SK-N-SH treated with all-trans-retinoic acid at 6 μM for 48 hours (cell line): ENCODE measurements around the gene GJA3.

Experiments used
- OSR1 ChIP-seq: fragments of 250-450 bp; sonication (Bioruptor Pico); IDR thresholded peaks from 2 replicates; pipeline ENCODE4 v1.8.0; 2022; ENCODE audit warnings: moderate library complexity, mild to moderate bottlenecking, inconsistent platforms
- SNAI2 ChIP-seq: fragments of 250-450 bp; sonication (Bioruptor Pico); IDR thresholded peaks from 2 replicates; pipeline ENCODE4 v1.5.0; 2020; ENCODE audit warnings: mild to moderate bottlenecking, moderate library complexity
- TOX ChIP-seq: fragments of 250-450 bp; sonication (Bioruptor Pico); IDR thresholded peaks from 2 replicates; pipeline ENCODE4 v1.8.0; 2021; ENCODE audit warnings: mild to moderate bottlenecking, moderate library complexity, borderline replicate concordance
- ZFP30 ChIP-seq: fragments of 450-650 bp; formaldehyde crosslinking; IDR thresholded peaks from 2 replicates; pipeline ENCODE4 v1.5.0; 2022; ENCODE audit warnings: mild to moderate bottlenecking, moderate library complexity
- ZNF565 ChIP-seq: fragments of 450-650 bp; formaldehyde crosslinking; conservative IDR thresholded peaks from 2 replicates; pipeline ENCODE4 v1.5.0; 2020; ENCODE audit warnings: low read depth, mild to moderate bottlenecking, moderate library complexity
- ZNF70 ChIP-seq: fragments of 450-650 bp; formaldehyde crosslinking; IDR thresholded peaks from 2 replicates; pipeline ENCODE4 v1.5.0; 2020; ENCODE audit warnings: mild to moderate bottlenecking, moderate library complexity
- ZNF8 ChIP-seq: fragments of 450-650 bp; formaldehyde crosslinking; IDR thresholded peaks from 2 replicates; pipeline ENCODE4 v1.5.0; 2020; ENCODE audit warnings: mild to moderate bottlenecking, moderate library complexity
- TF ChIP-seq, protein P1 (sequence below): fragments of 250-450 bp; sonication (Bioruptor Pico); IDR thresholded peaks from 2 replicates; pipeline ENCODE4 v1.8.0; 2020; ENCODE audit warnings: mild to moderate bottlenecking, moderate library complexity, borderline replicate concordance
- TF ChIP-seq, protein P2 (sequence below): fragments of 250-450 bp; sonication (Bioruptor Pico); IDR thresholded peaks from 2 replicates; pipeline ENCODE4 v1.8.0; 2021; ENCODE audit warnings: low read depth, mild to moderate bottlenecking, moderate library complexity, borderline replicate concordance

GRCh38 chr13:20192158-20192835 is 31.4 kb upstream of the GJA3 start:
- TF ChIP-seq, protein P1, sequence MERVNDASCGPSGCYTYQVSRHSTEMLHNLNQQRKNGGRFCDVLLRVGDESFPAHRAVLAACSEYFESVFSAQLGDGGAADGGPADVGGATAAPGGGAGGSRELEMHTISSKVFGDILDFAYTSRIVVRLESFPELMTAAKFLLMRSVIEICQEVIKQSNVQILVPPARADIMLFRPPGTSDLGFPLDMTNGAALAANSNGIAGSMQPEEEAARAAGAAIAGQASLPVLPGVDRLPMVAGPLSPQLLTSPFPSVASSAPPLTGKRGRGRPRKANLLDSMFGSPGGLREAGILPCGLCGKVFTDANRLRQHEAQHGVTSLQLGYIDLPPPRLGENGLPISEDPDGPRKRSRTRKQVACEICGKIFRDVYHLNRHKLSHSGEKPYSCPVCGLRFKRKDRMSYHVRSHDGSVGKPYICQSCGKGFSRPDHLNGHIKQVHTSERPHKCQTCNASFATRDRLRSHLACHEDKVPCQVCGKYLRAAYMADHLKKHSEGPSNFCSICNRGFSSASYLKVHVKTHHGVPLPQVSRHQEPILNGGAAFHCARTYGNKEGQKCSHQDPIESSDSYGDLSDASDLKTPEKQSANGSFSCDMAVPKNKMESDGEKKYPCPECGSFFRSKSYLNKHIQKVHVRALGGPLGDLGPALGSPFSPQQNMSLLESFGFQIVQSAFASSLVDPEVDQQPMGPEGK (CRISPR knock-in tag), result no peak
- TF ChIP-seq ZNF70 (CRISPR knock-in tag) (no peak), ZNF8 (CRISPR knock-in tag) (no peak), OSR1 (CRISPR knock-in tag) (no peak), SNAI2 (CRISPR knock-in tag) (no peak), ZFP30 (CRISPR knock-in tag) (no peak), TOX (no peak), ZNF565 (CRISPR knock-in tag) (no peak)
- TF ChIP-seq, protein P2, sequence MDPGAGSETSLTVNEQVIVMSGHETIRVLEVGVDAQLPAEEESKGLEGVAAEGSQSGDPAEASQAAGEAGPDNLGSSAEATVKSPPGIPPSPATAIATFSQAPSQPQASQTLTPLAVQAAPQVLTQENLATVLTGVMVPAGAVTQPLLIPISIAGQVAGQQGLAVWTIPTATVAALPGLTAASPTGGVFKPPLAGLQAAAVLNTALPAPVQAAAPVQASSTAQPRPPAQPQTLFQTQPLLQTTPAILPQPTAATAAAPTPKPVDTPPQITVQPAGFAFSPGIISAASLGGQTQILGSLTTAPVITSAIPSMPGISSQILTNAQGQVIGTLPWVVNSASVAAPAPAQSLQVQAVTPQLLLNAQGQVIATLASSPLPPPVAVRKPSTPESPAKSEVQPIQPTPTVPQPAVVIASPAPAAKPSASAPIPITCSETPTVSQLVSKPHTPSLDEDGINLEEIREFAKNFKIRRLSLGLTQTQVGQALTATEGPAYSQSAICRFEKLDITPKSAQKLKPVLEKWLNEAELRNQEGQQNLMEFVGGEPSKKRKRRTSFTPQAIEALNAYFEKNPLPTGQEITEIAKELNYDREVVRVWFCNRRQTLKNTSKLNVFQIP (CRISPR knock-in tag), result no peak
